OCI-M2 (cell line): ENCODE measurements around the gene OR3A1.
"Not testable (repeated sequence)": the region's sequence is repeated elsewhere in the genome, so short reads cannot be mapped to it uniquely, and the experiment has no call there.

Experiments
- DNase-seq: peaks from one replicate; lab custom pipeline; 2025; ENCODE audit not compliant: unreplicated experiment; lab: John Stamatoyannopoulos, UW

Gene OR3A1

GRCh38 chr17:3298260-3298659, at the start of gene OR3A1:
TSS of gene OR3A1 (minus strand) at chr17:3298360. CDS start at chr17:3292582, 5,778 bp downstream.
- DNase-seq: no peak

GRCh38 chr17:3342782-3343181, 44.6 kb upstream of the OR3A1 start:
- not testable (repeated sequence) for DNase-seq

- no peak for DNase-seq
These were observed 37.7 kb upstream of the OR3A1 start for GRCh38 chr17:3335876-3336275.

GRCh38 chr17:3318336-3318735, 20.2 kb upstream of the OR3A1 start:
- no peak for DNase-seq

- DNase-seq: no peak
These were observed 18.7 kb upstream of the OR3A1 start for GRCh38 chr17:3316836-3317235.

- DNase-seq: no peak
These were observed 10.4 kb upstream of the OR3A1 start for GRCh38 chr17:3308603-3309002.

- DNase-seq: no peak
These were observed 2.5 kb downstream of the OR3A1 start for GRCh38 chr17:3295632-3296031.

- not testable (repeated sequence) for DNase-seq
These were observed 4.6 kb downstream of the OR3A1 start for GRCh38 chr17:3293548-3293947.

- no peak for DNase-seq
These were observed 15.3 kb downstream of the OR3A1 start for GRCh38 chr17:3282901-3283300.

- no peak for DNase-seq
These were observed 22.0 kb downstream of the OR3A1 start for GRCh38 chr17:3276126-3276525.

- no peak for DNase-seq
These were observed 26.9 kb downstream of the OR3A1 start for GRCh38 chr17:3271072-3271848.

- DNase-seq: no peak
These were observed 37.6 kb downstream of the OR3A1 start for GRCh38 chr17:3260600-3260999.

- no peak for DNase-seq
These were observed 38.0 kb downstream of the OR3A1 start for GRCh38 chr17:3260163-3260562.

- DNase-seq: no peak
These were observed 41.6 kb downstream of the OR3A1 start for GRCh38 chr17:3256575-3256974.

- DNase-seq: not testable (repeated sequence)
These were observed 49.1 kb downstream of the OR3A1 start for GRCh38 chr17:3249013-3249412.

- not testable (repeated sequence) for DNase-seq
These were observed 53.3 kb downstream of the OR3A1 start for GRCh38 chr17:3244841-3245240.

- not testable (repeated sequence) for DNase-seq
These were observed 57.1 kb downstream of the OR3A1 start for GRCh38 chr17:3241044-3241443.
